Activated B cell treated with CpG ODN at 0.5 μM for 24 hours (primary cell): ENCODE results near the gene GOLGA6L24. TPM values are rescaled to one million over a fixed set of nuclear protein-coding genes. Genes with fewer than 3 reads are reported as not detected.
"Not testable (repeated sequence)": the region's sequence is repeated elsewhere in the genome, so short reads cannot be mapped to it uniquely, and the experiment has no call there.

ENCODE experiments used
- ATAC-seq: fragments of 200-7000 bp; cut with Tn5 transposase; one replicate; pipeline ENCODE4 v1.10.0; 2021; ENCODE audit warnings: low read depth, mild to moderate bottlenecking, moderate library complexity
- CTCF ChIA-PET: fragments of 350-600 bp; sonication (Branson Sonifier 250); formaldehyde crosslinking; loops from one replicate; lab custom pipeline; 2021; ENCODE audit warnings: antibody characterized with exemption; lab: Charles Lee
- POLR2A ChIA-PET: fragments of 350-600 bp; sonication (Branson Sonifier 250); formaldehyde crosslinking; loops from one replicate; lab custom pipeline; 2021; ENCODE audit warnings: antibody characterized with exemption; lab: Charles Lee
- DNase-seq: peaks from one replicate; pipeline ENCODE4 v3.0.0; 2022
- H3K27ac Mint-ChIP-seq: one replicate; pipeline ENCODE4 v1.8.0; 2020; ENCODE audit warnings: mixed read lengths
- H3K27me3 Mint-ChIP-seq: one replicate; pipeline ENCODE4 v1.8.0; 2021; ENCODE audit warnings: mixed read lengths
- H3K36me3 Mint-ChIP-seq: one replicate; pipeline ENCODE4 v1.8.0; 2021; ENCODE audit warnings: low read depth, mixed read lengths
- H3K4me1 Mint-ChIP-seq: one replicate; pipeline ENCODE4 v1.8.0; 2021; ENCODE audit warnings: mixed read lengths
- H3K4me3 Mint-ChIP-seq: one replicate; pipeline ENCODE4 v1.8.0; 2020; ENCODE audit warnings: mild to moderate bottlenecking, mixed read lengths
- H3K9me3 Mint-ChIP-seq: one replicate; pipeline ENCODE4 v1.8.0; 2020; ENCODE audit warnings: mixed read lengths
- intact Hi-C: fragments of 100-400 bp; cut with micrococcal nuclease; formaldehyde crosslinking; loops from one replicate; pipeline ENCODE4 v1.15.1; 2024
- total RNA-seq: library from RNA; stranded (reverse); gene quantifications from 2 replicates; pipeline ENCODE4 v1.2.3, GENCODE V29; 2022

GOLGA6L24 gene
- total RNA-seq, 1 donor from 2014 or later, result not detected

- H3K4me1 Mint-ChIP-seq, POLR2A ChIA-PET: not testable (repeated sequence)
- H3K36me3 Mint-ChIP-seq, result peaks cover 27% of the 10 kb centered on the region
These were observed 47.4 kb downstream of the GOLGA6L24 start for GRCh38 chr15:28310454-28310853.

GRCh38 chr15:28308718-28309117, 49.2 kb downstream of the GOLGA6L24 start:
- intact Hi-C loops, H3K27ac Mint-ChIP-seq, CTCF ChIA-PET, POLR2A ChIA-PET, ATAC-seq, H3K9me3 Mint-ChIP-seq, H3K4me1 Mint-ChIP-seq, H3K4me3 Mint-ChIP-seq, DNase-seq, H3K27me3 Mint-ChIP-seq: not testable (repeated sequence)
- peaks cover 16% of the 10 kb centered on the region for H3K36me3 Mint-ChIP-seq

More at GRCh38 chr15:28310454-28310853, 47.4 kb downstream of the GOLGA6L24 start:
- intact Hi-C loops, H3K9me3 Mint-ChIP-seq, H3K4me3 Mint-ChIP-seq, H3K27me3 Mint-ChIP-seq, H3K27ac Mint-ChIP-seq, DNase-seq, CTCF ChIA-PET, ATAC-seq: not testable (repeated sequence)

Other genes with a start within 250 kb of the GOLGA6L24 start
- gene HERC2, start 35.9 kb downstream of the GOLGA6L24 start, total RNA-seq, result 45.7 and 49.1 TPM in 2 replicates
- not detected in 2 replicates for gene GOLGA8F, start 20.6 kb upstream of the GOLGA6L24 start, total RNA-seq
- not detected in 2 replicates for gene GOLGA8G, start 174.9 kb upstream of the GOLGA6L24 start, total RNA-seq
- not detected in 2 replicates for gene GOLGA6L25, start 195.5 kb upstream of the GOLGA6L24 start, total RNA-seq